GM19455 (cell line): Measurements from ENCODE around the gene PIGV.
"Not testable (repeated sequence)": the region's sequence is repeated elsewhere in the genome, so short reads cannot be mapped to it uniquely, and the experiment has no call there.

ENCODE experiments used
- ATAC-seq: cut with Tn5 transposase; IDR thresholded peaks from one replicate; pipeline ENCODE4 v1.9.1; 2021; ENCODE audit not compliant: unreplicated experiment

The PIGV gene

DNA sequence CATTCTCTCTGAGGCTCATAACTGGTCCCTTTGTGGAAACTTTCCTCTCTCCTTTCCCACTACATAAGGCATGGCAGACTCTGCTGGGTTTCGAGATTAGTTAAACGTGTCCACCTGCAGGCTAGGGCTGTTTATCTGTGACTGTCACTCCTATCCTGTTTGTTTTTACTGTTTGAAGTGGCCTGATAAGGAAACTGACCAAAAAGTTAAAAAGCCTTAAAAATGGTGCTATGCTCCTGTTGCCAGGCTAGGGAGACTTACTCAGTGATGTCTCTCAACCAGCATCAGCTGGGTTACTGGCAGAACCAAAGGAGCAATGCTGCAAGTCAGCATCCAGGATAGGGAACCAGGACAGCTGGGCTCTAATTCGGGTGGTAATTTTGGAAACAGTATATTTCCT lies 3.9 kb downstream of the PIGV start:
- ATAC-seq: no peak

GRCh38 chr1:26792924-26793323 lies 5.2 kb downstream of the PIGV start:
- no peak for ATAC-seq

DNA sequence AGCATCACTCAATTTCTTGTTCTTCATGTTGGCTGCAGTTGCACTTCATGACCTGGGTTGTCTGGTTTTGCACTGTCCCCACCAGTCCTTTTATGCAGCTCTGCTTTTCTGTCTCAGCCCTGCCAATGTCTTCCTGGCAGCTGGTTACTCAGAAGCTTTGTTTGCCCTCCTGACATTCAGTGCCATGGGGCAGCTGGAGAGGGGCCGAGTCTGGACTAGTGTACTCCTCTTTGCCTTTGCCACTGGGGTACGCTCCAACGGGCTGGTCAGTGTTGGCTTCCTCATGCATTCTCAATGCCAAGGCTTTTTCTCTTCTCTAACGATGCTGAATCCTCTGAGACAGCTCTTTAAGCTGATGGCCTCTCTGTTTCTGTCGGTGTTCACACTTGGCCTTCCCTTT lies 6.6 kb downstream of the PIGV start:
- ATAC-seq: no peak

- ATAC-seq: no peak
Observed at GRCh38 chr1:26797627-26798026, 9.9 kb downstream of the PIGV start.

DNA sequence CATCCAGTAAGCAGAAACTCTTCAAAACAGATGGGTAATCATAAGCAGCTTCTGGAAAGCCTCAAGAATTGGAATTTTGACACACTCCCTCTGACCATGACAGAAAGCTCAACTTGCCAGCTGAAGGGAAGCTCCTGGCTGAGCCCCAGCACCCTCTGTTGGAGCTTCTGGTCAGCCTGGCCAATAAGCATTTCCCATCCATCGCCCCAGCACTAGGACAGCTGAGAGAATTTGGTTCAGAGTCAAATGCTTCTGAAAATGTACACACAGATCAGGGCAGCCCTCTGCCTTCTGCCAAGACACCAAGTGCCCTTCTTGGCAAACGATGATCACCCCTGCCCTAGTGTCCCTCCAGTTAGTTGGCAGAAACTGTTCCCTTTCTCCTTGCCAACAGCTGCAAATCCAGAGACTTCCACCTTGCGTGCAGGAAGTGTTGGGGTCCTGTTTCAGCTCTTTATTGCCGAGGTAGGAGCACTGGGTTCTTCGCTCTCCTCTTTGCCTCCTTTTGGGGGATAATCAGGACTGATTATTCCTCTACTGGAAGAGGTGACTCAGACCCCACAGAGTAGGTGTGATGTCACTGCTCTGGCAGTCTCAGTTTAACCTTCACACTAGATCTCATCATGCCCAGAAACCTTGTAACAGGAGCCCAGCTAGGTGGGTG lies 11.9 kb downstream of the PIGV start:
- no peak for ATAC-seq

DNA sequence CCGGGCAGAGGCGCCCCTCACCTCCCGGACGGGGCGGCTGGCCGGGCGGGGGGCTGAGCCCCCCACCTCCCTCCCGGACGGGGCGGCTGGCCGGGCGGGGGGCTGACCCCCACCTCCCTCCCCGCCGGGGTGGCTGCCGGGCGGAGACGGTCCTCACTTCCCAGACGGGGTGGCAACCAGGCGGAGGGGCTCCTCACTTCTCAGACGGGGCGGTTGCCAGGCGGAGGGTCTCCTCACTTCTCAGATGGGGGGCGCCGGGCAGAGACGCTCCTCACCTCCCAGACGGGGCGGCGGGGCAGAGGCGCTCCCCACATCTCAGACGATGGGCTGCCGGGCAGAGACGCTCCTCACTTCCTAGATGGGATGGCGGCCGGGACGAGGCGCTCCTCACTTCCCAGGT lies 16.2 kb downstream of the PIGV start:
- ATAC-seq: not testable (repeated sequence)

DNA sequence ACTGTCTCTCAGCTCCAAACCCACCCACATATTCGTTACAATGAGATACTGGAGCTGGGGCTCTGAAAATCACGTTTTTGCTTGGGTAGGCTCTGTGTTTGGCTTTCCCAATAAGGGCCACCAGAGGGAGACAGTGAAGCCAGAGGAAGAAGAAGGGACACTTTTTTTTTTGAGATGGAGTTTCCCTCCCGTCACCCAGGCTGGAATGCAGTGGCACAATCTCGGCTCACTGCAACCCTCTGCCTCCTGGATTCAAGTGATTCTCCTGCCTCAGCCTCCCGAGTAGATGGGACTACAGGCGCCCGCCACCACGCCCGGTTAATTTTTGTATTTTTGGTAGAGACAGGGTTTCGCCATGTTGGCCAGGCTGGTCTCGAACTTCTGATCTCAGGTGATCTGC lies 22.4 kb downstream of the PIGV start:
- not testable (repeated sequence) for ATAC-seq

GRCh38 chr1:26811057-26811456 lies 23.3 kb downstream of the PIGV start:
- no peak for ATAC-seq

GRCh38 chr1:26811708-26812107 lies 24.0 kb downstream of the PIGV start:
- no peak for ATAC-seq

GRCh38 chr1:26814377-26814776 lies 26.6 kb downstream of the PIGV start:
- no peak for ATAC-seq

GRCh38 chr1:26814893-26815292 lies 27.1 kb downstream of the PIGV start:
- no peak for ATAC-seq

- peak; percentile 86 for ATAC-seq
Observed at GRCh38 chr1:26820784-26821269, 33.1 kb downstream of the PIGV start.

GRCh38 chr1:26822737-26823395 lies 35.1 kb downstream of the PIGV start:
- ATAC-seq: no peak

DNA sequence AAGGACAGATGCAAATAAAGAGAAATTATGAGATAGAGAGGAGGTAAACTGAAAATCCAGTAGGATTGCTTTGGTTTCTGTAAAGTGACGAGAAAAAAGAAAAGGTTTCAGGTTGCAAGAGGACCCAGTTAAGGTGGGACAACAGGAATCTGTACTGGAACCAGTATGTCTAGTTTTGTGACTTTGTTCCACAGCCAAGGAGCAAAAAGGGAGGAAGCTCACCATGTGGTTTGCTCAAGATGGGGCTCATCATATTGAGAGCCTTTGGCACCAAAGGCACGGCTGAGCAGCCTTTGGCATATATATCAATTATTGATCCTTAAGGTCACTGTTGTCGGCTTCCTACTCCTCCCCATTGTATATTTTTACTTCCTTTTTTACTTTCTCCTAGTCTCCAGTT lies 37.0 kb downstream of the PIGV start:
- no peak for ATAC-seq

GRCh38 chr1:26826261-26827105 lies 38.7 kb downstream of the PIGV start, which contains the start of gene ZDHHC18:
TSS of gene ZDHHC18 (plus strand) at chr1:26826688. CDS start at chr1:26826805, 117 bp downstream.
- ATAC-seq: peak; percentile 67

GRCh38 chr1:26827106-26827604 lies 39.4 kb downstream of the PIGV start:
- ATAC-seq: no peak

DNA sequence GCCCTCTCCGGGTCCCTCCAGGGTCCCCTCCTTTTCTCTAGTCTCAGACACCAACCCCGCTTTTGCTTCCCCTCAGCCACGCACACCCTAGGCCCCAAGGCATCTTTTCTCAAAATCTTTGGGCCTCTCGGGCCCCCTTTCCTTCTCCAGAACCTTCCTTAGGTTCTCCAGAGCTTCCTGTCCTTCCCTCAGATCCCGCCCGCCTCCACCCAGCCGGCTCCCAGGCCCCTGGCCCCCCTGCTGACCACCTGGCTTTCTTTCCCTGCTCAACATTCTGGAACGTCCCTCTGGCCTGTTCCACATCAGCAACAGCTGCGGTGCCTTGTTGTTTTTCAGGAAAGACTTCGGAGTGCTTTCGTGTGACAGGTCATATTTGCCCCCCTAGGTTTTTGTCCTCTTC lies 39.9 kb downstream of the PIGV start:
- no peak for ATAC-seq

- no peak for ATAC-seq
Observed at GRCh38 chr1:26828411-26828991, 40.8 kb downstream of the PIGV start.

GRCh38 chr1:26829184-26829911 lies 41.6 kb downstream of the PIGV start:
- ATAC-seq: no peak

DNA sequence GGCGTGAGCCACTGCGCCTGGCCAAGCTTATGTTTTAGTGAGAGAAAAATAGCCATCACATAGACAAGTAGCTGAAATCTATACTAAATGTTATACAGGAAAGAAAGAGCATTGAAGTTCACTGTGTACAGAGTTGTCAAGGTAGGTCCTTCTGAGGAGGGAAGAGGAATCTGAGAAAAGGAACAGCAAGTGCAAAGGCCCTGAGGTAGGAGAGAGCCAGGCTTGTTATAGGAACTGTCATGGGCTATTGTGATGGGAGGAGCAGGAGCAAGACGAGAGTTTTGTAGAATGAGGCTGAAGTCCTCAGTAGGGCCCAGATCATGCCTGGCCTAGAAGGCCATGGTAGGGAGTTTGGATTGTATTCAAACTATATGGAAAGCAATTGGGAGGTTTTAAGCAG lies 43.3 kb downstream of the PIGV start:
- no peak for ATAC-seq
